Measurements from ENCODE around the gene TMEM175. TPM values are rescaled to one million over a fixed set of nuclear protein-coding genes. Genes with fewer than 3 reads are reported as not detected.
"Not testable (repeated sequence)": the region's sequence is repeated elsewhere in the genome, so short reads cannot be mapped to it uniquely, and the experiment has no call there.

TMEM175 gene
- polyA plus RNA-seq, 6 donors from 2014 or later, result 18.7 to 38.8 (median 24.1) TPM

DNA sequence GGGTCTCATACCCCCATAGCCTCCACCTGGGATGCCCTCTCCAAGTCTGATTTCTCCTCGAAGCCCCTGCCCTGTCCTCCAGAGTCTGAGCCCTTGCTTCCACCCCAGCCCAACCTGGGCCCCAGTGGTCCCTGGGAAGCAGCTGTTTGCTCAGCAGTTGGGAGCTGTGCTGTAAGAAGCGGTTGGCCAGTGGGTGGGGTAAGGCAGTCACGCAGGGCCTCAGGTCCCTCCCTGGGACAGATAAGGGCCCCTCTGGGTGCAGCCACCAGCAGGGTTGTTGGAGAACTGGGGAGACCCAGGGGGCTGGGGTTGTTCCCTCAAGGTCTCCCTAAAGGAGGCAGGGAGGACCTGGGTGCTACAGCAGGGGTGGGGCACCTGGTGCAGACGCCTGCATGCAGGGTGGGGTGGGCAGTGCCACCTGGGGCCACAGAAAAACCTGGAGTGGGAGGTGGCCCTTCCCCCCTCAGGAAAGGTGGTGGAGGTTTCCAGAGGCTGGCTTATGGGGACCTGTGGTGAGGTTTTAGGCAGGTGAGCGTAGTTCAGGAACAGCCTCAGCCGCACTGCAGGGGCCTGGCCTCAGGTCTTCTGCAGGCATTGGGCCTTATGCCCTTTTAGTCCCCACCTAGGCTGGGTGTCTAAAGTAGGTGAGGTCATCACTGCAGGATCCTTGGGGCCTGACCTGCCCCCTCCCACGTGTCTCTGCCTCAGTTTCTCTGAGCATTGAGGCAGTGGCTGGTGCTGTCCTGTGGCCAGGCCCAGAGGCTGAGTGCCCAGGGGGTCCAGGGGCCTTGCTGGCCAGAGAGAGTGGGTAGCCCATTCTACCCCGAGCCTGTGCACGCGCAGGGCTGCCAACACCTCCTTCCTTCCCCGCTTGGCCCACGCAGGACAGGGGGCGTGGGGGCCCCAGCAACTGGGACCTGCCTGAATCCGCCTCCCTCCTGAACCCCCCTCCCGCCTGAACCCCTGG lies 64.1 kb downstream of the TMEM175 start:
- peak overlapping the region in 6 of 8 donors; percentile 15 to 80 (median 26) for H3K4me3 Mint-ChIP-seq
- H3K9me3 Mint-ChIP-seq, result peaks cover 0 to 2% (median 0%) of the 10 kb centered on the region in 7 donors
- ATAC-seq (ENCODE audit: low read depth in 2 of 2), result no peak

DNA sequence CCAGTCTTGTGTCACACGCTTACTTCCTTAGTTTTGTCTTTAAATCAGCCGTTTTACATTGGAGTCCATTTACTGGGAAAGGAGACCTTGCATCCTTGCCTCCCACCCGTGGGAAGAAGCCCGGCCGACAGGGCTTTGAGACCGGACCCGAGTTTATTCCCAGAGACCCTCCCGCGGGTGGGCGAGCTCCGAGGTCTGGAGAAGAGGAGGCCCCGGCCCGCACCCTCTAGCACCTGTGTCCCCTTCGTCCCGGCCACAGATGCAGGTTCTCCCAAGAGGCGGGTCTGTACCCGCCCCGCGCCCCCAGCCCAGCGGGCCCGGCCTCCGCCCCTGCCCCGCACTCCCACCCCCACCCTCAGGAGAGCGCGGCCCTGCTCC lies 64.7 kb downstream of the TMEM175 start:
- peaks cover 14 to 50% (median 26%) of the 10 kb centered on the region in 3 donors for H3K27me3 Mint-ChIP-seq
- ATAC-seq (ENCODE audit: low read depth in 2 of 2) (no peak), DNase-seq (no peak)
- peak overlapping the region in 5 of 8 donors; percentile 12 to 80 (median 47) for H3K4me3 Mint-ChIP-seq
- peaks cover 15 to 31% (median 16%) of the 10 kb centered on the region in 3 donors for H3K4me1 Mint-ChIP-seq
- H3K9me3 Mint-ChIP-seq, result peaks cover 0 to 2% (median 0%) of the 10 kb centered on the region in 7 donors
- H3K36me3 Mint-ChIP-seq, result no peaks in the 10 kb centered on the region
- H3K27ac Mint-ChIP-seq, result no peak overlapping the region

More for the DNA sequence above, 64.1 kb downstream of the TMEM175 start:
- H3K27me3 Mint-ChIP-seq, result peaks cover 14 to 44% (median 26%) of the 10 kb centered on the region in 3 donors
- no peak overlapping the region for H3K27ac Mint-ChIP-seq
- no peaks in the 10 kb centered on the region for H3K36me3 Mint-ChIP-seq
- no peak for DNase-seq
- peaks cover 15 to 31% (median 16%) of the 10 kb centered on the region in 3 donors for H3K4me1 Mint-ChIP-seq

DNA sequence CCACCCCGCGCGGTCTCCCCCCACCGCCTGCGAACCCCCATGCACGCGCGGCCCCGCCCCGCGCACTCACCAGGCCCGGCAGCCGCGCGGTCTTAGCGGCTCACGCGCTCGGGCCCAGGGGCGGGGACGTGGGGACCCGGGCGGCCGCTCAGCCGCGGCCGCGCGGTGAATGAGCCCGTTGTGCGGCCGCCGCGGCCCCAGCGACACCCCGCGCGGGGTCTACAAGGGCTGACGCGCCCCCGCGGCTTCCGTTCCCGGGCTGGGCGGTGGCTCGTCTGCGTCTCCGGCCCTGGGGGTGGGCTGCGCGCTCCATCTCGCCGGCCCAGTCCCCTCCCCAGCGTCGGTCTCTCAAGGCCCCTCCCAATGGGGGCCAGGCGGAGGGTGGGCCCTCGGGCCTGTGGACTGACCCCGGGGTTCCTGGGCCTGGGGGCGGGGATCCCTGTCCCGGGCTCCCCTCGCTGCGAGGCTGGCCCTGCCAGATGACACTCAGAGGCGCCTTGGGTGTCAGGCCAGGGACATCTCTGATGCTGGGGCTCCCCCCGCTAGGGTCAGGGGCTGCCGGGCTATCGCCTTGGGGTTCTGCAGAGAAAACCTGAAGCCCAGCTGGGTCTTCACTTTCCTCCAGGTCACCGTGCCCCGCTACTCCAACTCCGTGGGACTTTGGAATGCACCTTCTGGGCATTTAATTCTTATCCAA lies 65.3 kb downstream of the TMEM175 start:
- peaks cover 16 to 31% (median 18%) of the 10 kb centered on the region in 3 donors for H3K4me1 Mint-ChIP-seq
- peaks cover 0 to 2% (median 0%) of the 10 kb centered on the region in 7 donors for H3K9me3 Mint-ChIP-seq
- H3K36me3 Mint-ChIP-seq, result no peaks in the 10 kb centered on the region
- H3K27me3 Mint-ChIP-seq, result peaks cover 14 to 55% (median 26%) of the 10 kb centered on the region in 3 donors
- no peak overlapping the region for H3K27ac Mint-ChIP-seq
- peak overlapping the region in 3 of 8 donors; percentile 30 to 77 (median 45) for H3K4me3 Mint-ChIP-seq
- ATAC-seq (ENCODE audit: low read depth in 2 of 2) (peak; percentile 60 to 73), DNase-seq (no peak)

DNA sequence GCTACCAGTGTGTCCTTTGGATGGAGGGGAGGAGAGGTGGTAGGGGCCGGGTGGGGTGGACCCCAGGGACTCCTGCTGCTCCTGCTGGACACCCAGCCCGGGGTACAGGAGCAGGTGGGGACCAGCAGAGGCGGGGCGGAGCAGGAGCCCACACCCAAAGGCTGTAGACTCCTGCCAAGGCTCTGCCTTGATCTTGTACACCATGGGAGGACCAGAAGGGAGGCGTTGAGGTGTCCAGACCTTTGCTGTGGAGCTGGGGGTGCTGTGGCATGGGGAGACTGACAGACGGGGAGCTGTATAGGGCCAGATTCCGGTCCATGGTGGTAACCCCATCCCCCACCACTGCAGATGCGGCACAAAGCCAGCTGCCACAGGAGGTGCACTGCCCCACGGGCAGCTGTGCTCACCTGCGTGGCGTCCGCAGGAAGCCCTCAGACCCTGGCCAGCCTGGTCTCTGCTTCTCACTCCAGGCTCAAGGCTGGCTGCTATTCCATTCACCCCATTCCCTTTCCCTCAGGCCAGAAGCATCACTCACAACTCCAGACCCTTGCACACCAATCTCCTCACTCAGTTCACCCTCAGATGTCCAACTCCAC lies 65.9 kb downstream of the TMEM175 start:
- peaks cover 16 to 31% (median 18%) of the 10 kb centered on the region in 3 donors for H3K4me1 Mint-ChIP-seq
- peaks cover 0 to 2% (median 0%) of the 10 kb centered on the region in 7 donors for H3K9me3 Mint-ChIP-seq
- H3K36me3 Mint-ChIP-seq, result no peaks in the 10 kb centered on the region
- no peak for DNase-seq
- peaks cover 14 to 55% (median 26%) of the 10 kb centered on the region in 3 donors for H3K27me3 Mint-ChIP-seq
- H3K27ac Mint-ChIP-seq, result peak overlapping the region in 2 of 6 donors; percentile 15 to 57
- H3K4me3 Mint-ChIP-seq, result peak overlapping the region in 6 of 8 donors; percentile 29 to 81 (median 38)
- no peak for ATAC-seq (ENCODE audit: low read depth in 2 of 2)

DNA sequence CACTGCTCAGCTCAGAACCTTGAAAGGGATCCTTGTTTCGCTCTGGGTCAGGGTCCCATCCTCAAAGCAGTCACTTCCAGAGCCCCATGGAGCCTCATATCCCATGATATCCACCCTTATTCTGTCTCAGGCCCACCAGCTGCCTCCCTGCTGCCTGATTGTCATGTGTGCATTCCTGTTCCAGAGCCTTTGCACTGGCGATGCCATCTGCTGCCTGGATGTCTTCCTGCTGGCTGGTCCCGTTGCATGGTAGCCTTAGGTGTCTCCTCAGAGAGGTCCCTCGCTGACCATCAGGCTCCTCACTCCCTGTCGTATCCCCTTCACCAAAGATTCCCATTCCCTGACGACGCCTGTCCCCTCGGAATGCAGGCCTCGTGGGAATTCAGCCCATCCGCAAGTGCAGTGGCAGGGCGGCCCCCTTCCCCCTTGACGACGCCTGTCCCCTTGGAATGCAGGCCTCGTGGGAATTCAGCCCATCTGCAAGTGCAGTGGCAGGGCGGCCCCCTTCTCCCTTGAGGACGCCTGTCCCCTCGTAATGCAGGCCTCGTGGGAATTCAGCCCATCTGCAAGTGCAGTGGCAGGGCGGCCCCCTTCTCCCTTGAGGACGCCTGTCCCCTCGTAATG lies 67.1 kb downstream of the TMEM175 start:
- DNase-seq; ATAC-seq (ENCODE audit: low read depth in 2 of 2); H3K27ac Mint-ChIP-seq; H3K9me3 Mint-ChIP-seq; H3K36me3 Mint-ChIP-seq: not testable (repeated sequence)
- H3K4me3 Mint-ChIP-seq, result peak overlapping the region in 5 of 8 donors; percentile 29 to 83 (median 66)
- H3K27me3 Mint-ChIP-seq, result peaks cover 14 to 65% (median 26%) of the 10 kb centered on the region in 3 donors
- H3K4me1 Mint-ChIP-seq, result peaks cover 16 to 31% (median 18%) of the 10 kb centered on the region in 3 donors

DNA sequence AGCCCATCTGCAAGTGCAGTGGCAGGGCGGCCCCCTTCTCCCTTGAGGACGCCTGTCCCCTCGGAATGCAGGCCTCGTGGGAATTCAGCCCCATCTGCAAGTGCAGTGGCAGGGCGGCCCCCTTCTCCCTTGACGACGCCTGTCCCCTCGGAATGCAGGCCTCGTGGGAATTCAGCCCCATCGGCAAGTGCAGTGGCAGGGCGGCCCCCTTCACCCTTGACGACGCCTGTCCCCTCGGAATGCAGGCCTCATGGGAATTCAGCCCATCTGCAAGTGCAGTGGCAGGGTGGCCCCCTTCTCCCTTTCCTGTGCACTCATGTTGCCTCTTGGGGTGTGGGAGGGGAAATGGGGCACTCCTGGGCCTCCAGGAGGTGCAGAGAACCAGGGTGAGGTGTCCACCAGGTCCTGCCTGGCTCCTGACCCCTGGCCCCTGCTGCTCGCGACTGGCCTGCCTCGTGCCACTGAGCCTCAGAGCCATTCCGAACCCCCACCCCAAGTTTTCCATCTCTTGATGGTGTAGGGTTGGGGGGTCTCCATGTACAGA lies 67.7 kb downstream of the TMEM175 start:
- no peak overlapping the region for H3K27ac Mint-ChIP-seq
- H3K36me3 Mint-ChIP-seq, result no peaks in the 10 kb centered on the region
- peaks cover 14 to 71% (median 26%) of the 10 kb centered on the region in 3 donors for H3K27me3 Mint-ChIP-seq
- H3K4me1 Mint-ChIP-seq, result peaks cover 16 to 31% (median 18%) of the 10 kb centered on the region in 3 donors
- no peak overlapping the region for H3K4me3 Mint-ChIP-seq
- peaks cover 0 to 2% (median 0%) of the 10 kb centered on the region in 7 donors for H3K9me3 Mint-ChIP-seq
- DNase-seq (no peak), ATAC-seq (ENCODE audit: low read depth in 2 of 2) (no peak)

DNA sequence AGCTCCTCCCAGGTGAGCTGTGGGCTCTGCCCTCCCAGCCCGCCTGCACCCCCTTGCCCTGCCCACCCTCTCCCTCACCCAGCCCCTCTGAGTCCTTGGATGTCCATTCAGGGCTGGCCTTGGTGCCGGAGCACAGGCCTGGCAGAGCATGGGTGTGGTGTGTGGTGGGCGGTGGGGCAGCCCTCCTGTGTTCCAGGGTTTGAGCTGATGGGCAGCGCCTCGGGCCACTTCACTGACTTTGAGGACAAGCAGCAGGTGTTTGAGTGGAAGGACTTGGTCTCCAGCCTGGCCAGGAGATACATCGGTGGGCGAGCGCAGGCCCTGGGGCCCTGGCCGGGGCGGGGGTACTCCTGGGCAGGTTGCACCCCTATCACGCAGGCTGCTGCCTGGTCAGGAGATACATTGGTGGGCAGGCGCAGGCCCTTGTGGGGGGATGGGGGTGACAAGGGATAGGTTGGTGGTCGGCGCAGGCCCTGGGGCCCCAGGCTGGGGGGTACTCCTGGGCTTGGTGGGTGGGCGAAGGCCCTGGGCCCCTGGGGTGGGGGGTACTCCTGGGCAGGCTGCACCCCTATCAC lies 68.5 kb downstream of the TMEM175 start:
- Mint-ChIP-seq H3K27me3 (peaks cover 14 to 74% (median 26%) of the 10 kb centered on the region in 3 donors), H3K9me3 (peaks cover 0 to 2% (median 0%) of the 10 kb centered on the region in 7 donors), H3K4me1 (peaks cover 16 to 31% (median 18%) of the 10 kb centered on the region in 3 donors), H3K4me3 (peak overlapping the region in 1 of 8 donors; percentile 32), H3K27ac (no peak overlapping the region), H3K36me3 (no peaks in the 10 kb centered on the region)
- ATAC-seq (ENCODE audit: low read depth in 2 of 2), result no peak
- no peak for DNase-seq

DNA sequence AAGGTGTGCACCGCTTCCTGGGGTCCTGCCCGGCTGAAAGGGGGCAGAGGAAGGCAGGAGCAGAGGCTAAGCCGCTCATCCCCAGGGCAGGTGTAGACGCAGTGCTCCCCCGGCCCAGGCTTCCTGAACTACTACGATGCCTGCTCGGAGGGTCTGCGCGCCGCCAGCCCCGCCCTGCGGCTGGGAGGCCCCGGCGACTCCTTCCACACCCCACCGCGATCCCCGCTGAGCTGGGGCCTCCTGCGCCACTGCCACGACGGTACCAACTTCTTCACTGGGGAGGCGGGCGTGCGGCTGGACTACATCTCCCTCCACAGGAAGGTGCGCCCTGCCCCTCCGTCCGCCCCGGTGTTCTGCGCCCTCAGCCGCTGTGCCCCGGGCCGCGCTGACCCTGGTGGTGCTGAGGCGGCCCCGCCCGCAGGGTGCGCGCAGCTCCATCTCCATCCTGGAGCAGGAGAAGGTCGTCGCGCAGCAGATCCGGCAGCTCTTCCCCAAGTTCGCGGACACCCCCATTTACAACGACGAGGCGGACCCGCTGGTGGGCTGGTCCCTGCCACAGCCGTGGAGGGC lies 69.4 kb downstream of the TMEM175 start:
- no peak for DNase-seq

DNA sequence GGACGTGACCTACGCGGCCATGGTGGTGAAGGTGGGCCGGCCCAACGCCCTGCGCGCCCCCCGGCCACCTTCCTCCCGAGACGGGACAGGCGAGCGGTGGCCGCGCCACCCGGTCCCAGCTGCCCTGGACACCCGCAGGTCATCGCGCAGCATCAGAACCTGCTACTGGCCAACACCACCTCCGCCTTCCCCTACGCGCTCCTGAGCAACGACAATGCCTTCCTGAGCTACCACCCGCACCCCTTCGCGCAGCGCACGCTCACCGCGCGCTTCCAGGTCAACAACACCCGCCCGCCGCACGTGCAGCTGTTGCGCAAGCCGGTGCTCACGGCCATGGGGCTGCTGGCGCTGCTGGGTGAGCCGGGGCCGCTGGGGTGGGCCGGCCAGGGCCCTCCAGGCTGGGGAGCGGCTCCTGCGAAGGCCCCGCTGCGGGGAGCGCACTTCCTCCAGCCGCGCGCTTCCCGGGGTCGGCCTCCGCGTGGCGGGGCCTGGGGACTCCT lies 69.9 kb downstream of the TMEM175 start:
- peaks cover 24 to 74% (median 30%) of the 10 kb centered on the region in 3 donors for H3K27me3 Mint-ChIP-seq
- peak overlapping the region in 1 of 8 donors; percentile 52 for H3K4me3 Mint-ChIP-seq
- peak; percentile 23 to 44 for ATAC-seq (ENCODE audit: low read depth in 2 of 2)

More for the DNA sequence above, 69.4 kb downstream of the TMEM175 start:
- Mint-ChIP-seq H3K27ac (no peak overlapping the region), H3K9me3 (peaks cover 0 to 2% (median 0%) of the 10 kb centered on the region in 7 donors), H3K4me3 (peak overlapping the region in 3 of 8 donors; percentile 10 to 44 (median 32)), H3K36me3 (peaks cover 0 to 1% of the 10 kb centered on the region in 2 donors), H3K4me1 (peaks cover 16 to 26% (median 18%) of the 10 kb centered on the region in 3 donors), H3K27me3 (peaks cover 19 to 74% (median 30%) of the 10 kb centered on the region in 3 donors)
- no peak for ATAC-seq (ENCODE audit: low read depth in 2 of 2)

DNA sequence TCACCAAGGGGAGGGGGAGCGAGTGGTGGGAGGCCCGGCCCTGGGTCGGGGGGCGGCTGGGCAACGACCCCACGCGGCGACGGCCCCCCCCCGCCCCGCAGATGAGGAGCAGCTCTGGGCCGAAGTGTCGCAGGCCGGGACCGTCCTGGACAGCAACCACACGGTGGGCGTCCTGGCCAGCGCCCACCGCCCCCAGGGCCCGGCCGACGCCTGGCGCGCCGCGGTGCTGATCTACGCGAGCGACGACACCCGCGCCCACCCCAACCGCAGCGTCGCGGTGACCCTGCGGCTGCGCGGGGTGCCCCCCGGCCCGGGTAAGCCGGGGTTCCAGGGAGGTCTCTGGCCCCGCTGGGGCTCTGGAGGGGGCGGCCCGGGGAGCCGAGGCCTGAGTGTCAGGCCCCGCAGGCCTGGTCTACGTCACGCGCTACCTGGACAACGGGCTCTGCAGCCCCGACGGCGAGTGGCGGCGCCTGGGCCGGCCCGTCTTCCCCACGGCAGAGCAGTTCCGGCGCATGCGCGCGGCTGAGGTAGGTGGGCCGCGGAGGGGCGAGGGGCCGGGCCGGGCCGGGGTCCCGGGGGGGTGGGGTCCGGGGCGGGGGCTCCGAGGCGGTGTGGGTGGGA lies 70.5 kb downstream of the TMEM175 start:
- ATAC-seq (ENCODE audit: low read depth in 2 of 2), result peak in 1 of 2 donors; percentile 11
- DNase-seq, result no peak
- H3K27me3 Mint-ChIP-seq, result peaks cover 28 to 78% (median 35%) of the 10 kb centered on the region in 3 donors
- peaks cover 3 to 7% of the 10 kb centered on the region in 2 donors for H3K36me3 Mint-ChIP-seq
- no peak overlapping the region for H3K27ac Mint-ChIP-seq
- peaks cover 13 to 25% (median 18%) of the 10 kb centered on the region in 3 donors for H3K4me1 Mint-ChIP-seq
- no peak overlapping the region for H3K4me3 Mint-ChIP-seq
- H3K9me3 Mint-ChIP-seq, result peaks cover 0 to 6% (median 0%) of the 10 kb centered on the region in 7 donors

More for the DNA sequence above, 69.9 kb downstream of the TMEM175 start:
- Mint-ChIP-seq H3K4me1 (peaks cover 14 to 26% (median 18%) of the 10 kb centered on the region in 3 donors), H3K27ac (no peak overlapping the region), H3K36me3 (peaks cover 3 to 7% of the 10 kb centered on the region in 2 donors), H3K9me3 (peaks cover 0 to 5% (median 0%) of the 10 kb centered on the region in 7 donors)
- DNase-seq, result no peak
